GM18505 (cell line): Measurements from ENCODE around the gene STN1.

ENCODE experiments used
- ATAC-seq: cut with Tn5 transposase; IDR thresholded peaks from one replicate; pipeline ENCODE4 v1.9.1; 2021; ENCODE audit not compliant: unreplicated experiment
- POLR2A ChIP-seq: IDR thresholded peaks from 4 replicates; pipeline ENCODE4 v1.6.1; 2011; ENCODE audit warnings: borderline replicate concordance; ENCODE audit not compliant: insufficient read depth, insufficient read length; ENCODE audit errors: extremely low read depth

Gene STN1

DNA sequence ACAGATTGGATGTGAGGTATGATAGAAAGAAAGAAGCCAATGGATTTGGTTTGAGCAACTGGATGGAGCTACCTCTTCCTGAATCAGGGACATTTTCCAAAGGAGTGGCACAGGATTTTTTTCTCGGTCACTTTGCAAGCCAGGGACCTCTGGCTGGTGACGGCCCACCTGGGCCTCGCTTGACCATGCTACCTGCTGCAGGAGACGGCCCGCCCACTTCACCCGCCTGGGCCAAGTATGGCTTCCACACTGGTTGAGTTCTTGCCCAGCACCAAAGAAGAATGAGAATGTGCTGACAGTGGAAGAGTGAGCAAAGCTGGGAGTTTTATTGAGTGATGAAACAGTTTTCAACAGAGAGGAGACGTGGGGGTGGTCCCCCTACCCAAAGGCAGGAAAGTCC lies 38.2 kb downstream of the STN1 start:
- ATAC-seq: no peak
- TF ChIP-seq POLR2A: no peak

DNA sequence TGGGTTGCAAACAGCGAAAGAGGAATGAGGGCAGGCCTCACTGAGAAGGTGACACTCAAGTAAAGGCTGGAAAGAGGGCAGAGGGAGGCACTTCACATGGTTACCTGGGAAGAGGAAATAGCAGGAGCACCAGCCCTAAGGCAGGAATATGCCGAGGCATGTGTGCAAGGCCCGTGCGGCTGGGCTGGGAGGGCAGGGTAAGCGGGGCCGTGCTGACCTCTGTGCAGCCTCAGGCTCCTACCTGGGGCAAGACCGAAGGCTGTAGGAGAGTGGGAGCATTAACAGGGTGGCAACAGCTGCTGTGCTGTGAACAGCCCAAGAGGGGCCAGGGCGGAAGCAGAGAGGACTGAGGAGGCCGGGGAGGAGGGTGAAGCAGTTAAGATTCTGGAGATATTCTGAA lies 38.6 kb downstream of the STN1 start:
- no peak for TF ChIP-seq POLR2A
- no peak for ATAC-seq

DNA sequence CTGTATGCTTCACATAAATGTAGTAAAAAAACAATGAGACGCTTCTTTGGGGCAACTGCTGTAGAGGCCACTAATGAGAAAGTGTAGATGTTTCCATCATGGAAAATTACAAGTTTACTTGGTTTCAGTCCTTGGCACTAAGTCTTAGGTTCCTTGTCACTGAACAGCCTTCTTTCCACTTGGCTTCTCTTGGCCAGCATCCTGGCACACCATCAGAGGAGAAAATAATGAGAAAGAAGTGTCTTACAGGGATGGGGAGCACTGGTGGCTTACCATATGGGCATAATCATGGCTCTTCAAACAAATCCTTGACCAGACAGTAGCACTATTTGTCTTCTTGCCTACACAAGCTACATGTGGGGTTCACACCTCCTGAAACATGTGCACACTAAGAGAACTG lies 40.1 kb downstream of the STN1 start:
- no peak for TF ChIP-seq POLR2A
- ATAC-seq: no peak

DNA sequence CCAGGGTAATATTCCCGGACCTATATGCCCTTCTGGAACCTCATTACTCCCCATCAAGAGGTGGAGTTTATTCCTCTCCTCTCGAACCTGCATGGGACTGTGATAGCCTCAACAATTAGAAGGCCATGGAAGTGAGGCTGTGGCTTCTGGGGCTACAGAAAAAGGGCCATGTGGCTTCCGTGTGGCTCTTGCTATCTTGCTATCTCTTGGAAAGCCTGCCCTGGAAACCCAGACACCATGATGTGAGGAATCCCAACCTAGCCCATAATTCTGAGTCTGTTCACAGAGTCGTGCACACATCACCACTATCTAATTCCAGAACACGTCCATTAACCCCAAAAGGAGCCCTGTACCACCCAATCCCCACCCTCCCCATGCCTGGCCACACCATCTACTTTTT lies 41.8 kb downstream of the STN1 start:
- no peak for TF ChIP-seq POLR2A
- no peak for ATAC-seq

DNA sequence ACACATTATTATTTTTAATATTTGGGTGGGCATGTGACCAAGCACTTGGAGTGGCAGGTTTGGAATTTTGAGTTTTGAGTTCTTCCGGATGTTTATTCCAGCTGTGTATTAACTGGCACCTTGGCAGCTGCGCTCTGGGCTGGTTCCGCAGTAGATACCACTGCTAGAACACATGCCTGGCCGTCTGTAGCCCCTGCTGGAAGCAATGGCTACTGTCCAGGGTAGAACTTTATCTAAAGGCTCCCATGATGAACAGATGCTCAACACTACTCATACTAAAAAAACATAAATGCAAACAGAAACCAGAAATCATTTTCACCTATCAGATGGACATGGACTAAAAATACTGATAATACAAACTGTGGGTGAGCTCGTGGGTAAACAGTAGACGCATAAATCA lies 43.3 kb downstream of the STN1 start:
- TF ChIP-seq POLR2A: no peak
- ATAC-seq: no peak

DNA sequence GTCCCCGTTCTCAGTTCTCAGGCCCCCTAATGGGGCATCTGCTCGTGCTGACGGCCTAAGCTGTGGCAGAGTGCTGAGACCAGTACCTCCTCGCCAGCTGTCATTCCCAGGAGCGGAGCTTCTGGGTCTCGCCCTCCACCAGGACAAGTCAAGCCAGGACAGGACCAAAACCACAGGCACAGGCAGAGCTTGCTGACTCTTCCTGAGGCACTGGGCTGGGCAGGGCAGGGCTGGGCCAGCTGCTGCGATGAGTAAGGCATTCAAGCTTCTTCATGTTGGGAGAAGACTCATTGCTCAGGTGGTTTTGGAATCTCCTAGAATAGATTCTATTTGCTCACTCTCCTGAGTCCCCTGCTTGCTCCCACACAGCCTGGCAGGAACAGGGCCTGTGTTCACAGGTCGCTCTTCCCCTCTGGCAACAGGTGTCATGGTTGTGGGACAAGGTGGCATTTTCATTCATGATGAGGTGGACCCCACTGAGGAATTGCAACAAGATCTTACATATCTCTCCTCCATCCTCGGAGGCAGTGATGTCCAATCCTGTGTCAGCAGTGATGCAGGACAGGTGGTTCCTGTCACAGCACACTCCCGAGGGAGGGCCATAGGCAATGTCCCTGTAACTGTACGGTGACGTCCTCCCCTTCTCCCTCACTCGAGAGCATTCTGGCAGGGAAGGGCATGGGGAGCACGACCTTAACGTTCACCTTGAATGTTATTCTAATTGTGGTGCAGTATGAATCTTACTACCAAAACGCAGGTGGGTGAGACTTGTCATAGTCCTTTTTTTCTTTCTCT lies 45.6 kb downstream of the STN1 start:
- no peak for ATAC-seq
- TF ChIP-seq POLR2A: no peak

DNA sequence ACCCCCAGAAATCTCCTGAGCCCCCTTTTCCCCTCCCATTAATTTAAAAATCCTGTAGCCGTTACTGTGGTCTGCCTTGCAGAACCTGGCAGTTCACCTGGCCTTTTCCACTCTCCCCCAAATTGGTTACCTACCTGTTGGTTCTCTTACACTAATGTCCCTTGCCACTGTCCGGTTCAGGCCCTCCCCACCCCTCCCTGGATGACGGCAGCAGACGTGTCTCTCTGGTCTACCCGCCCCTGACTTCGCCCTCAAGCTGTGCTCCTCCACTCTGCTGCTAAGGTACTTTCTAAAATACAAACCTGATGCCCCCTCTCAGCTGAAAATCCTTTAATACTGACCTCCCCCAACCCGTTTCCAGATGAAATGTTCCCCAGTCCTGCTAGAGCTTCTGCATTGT lies 47.0 kb downstream of the STN1 start:
- ATAC-seq: no peak
- no peak for TF ChIP-seq POLR2A

DNA sequence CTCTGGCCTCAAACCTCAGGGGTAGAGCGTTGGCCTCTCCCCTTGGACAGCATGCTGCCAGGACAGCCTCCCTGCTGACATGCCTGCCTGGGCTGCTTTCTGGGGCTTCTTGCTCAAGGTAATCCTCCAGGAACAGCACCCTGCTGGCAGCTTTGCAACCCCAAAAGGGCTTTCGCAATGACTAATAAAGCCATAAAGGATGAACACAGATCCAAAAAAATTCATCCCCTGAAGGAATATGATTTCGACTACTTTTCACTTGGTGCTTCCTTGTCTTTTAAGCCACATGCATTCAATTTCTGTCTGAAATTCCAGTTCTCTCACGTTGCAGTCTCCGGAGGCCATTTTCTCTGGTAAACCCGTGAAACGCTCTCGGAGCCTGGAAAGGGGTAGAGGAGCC lies 47.5 kb downstream of the STN1 start:
- no peak for ATAC-seq
- no peak for TF ChIP-seq POLR2A

DNA sequence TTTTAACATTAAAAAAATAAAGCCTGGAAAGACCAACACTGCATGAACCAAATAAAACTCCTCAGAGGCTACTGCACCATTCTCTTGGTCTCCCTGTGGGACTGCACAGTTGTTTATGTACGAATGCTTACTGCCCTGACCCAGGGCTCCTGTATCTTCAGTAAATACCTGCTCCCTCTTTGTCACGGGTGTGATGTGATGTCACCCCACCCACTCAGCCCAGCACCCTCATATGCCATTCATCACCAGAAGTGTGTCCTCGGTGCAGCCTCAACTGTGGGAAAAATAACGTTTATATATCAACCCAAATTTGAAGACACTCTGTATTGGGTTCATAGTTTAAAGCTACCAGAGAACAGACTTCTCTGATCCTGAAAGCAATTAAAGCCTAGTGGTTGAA lies 48.6 kb downstream of the STN1 start:
- ATAC-seq: no peak
- TF ChIP-seq POLR2A: no peak

DNA sequence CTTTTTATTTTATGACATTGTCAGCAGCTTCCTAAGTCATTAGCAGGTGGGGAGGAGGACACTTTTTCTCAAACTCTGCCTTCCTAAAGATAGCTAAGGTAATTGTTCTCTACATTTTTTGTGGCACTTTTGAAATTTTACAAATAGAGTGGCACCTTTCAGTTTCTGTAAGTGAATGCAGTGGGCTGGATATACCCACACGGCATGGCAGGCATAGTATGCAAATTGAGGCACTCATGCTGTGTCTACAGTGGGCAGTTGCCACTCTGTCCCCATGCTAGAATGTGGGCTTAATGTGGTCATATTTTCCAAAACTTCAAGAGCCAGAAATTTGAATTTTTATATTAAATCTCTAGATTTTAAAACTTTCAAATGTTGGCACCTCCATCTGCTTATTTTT lies 49.8 kb downstream of the STN1 start:
- ATAC-seq: no peak
- TF ChIP-seq POLR2A: no peak

DNA sequence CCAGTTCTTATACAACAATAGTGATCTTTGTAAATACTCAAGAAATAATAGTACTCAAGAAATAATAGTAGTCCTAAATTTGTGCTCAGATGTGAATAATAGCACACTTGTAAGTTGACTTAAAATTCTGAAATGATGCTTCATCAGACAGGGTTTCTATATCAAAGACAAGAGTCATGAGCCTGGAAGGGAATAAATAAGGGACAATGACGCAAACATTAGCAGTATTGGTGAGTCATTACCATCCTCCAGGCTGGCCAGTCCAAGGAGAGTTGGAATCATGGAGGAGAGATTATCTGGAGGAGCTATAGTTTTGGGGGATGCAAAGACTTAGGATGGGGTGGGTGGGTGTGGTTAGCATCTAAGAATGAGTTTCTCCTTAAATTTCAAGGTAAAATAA lies 56.5 kb downstream of the STN1 start:
- no peak for ATAC-seq
- no peak for TF ChIP-seq POLR2A

DNA sequence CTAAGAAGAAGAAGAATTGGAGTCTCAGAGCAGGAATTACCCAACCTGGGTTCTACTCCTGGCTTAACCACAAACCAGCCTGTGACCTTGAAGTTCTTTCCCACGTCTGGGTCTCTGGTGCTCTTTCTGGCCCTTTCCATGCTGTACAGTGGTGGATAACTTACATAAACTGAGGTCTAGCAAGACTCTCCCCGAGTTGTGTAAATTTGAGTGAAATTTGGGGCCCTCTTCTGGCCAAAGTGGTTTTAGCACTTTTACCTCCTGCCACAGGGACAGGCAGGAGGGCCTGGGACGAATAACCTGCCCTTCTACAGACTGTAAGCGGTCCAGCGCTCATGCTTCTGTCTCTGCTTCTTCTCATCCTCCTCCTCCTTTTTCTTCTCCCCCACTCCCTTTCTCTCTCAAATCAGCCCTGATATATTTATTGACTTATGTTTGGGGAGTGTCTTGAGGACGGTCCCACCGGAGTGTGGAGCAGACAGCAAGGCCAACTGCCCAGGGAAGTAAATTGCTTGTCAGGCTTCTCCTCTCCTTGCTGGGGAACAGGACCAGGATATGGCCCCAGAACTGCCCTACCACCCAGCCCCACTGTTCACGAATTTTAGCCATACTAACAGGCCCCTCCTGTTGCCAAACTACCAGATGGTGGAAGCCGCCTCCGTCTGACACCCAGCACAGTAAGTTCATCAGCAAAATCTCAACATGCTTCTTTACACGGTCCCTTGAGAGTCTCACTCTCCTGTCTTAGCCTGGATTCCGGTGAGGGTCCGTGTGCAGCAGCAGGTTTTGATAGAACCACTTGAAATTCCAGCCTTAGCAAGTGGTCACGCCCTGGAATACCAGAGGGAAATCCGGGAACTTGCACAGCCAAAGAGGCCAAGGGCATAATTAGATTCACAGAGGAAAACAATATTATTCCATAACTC lies 58.6 kb downstream of the STN1 start:
- no peak for TF ChIP-seq POLR2A
- peak; percentile 61 for ATAC-seq

DNA sequence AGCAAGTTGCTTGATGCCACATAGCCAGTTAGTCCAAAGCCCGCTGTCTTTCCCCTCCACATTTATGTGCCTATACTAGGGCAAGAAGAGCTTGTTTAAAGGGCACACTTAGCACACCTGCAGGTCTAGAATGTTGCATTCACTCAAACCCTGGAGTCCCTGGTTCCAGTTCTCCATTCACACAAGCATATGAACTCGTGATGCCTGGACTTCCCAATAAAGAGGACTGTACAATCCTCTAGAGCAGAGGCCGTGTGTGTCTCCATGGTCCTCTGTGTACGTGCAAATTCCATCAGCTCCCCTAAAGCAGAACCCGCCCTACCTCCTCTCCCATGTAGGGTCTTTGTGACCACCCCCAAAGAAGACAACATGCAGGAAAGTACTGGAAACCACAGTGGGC lies 59.6 kb downstream of the STN1 start:
- ATAC-seq: no peak
- TF ChIP-seq POLR2A: no peak

DNA sequence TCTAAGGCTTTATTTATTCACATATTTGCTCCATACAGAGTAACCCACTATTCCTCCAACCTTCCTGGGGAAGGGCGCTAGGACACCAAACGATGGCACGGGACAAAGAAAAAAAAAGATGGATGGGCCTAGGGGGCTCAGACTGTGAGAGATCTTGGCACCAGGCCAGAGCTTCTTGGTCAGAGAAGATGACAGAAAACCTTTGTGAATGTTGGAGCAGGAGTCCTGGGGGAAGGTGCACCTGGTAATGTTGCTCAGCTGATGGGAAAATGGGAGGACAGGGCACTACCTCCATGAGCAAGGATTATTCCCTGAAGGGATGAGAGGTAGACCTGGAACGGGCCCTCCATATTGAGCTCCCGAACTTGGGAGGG lies 61.2 kb downstream of the STN1 start:
- no peak for TF ChIP-seq POLR2A

More for the DNA sequence above, 61.2 kb downstream of the STN1 start:
- no peak for ATAC-seq
